Ishikawa (cell line): Measurements from ENCODE around the gene EEF2K.

Experiments
- CEBPB ChIP-seq: IDR thresholded peaks from 2 replicates; pipeline ENCODE4 v1.6.1; 2012
- EP300 ChIP-seq: IDR thresholded peaks from 2 replicates; pipeline ENCODE4 v1.6.1; 2012; ENCODE audit warnings: borderline replicate concordance
- FOXM1 ChIP-seq: IDR thresholded peaks from 2 replicates; pipeline ENCODE4 v1.6.1; 2012; ENCODE audit warnings: low read depth, borderline replicate concordance
- NFIC ChIP-seq: IDR thresholded peaks from 2 replicates; pipeline ENCODE4 v1.6.1; 2012
- RAD21 ChIP-seq: IDR thresholded peaks from 2 replicates; pipeline ENCODE4 v1.6.1; 2012; ENCODE audit warnings: low read depth
- TAF1 ChIP-seq: IDR thresholded peaks from 2 replicates; pipeline ENCODE4 v1.6.1; 2012; ENCODE audit warnings: low read depth, mild to moderate bottlenecking
- TCF12 ChIP-seq: IDR thresholded peaks from 2 replicates; pipeline ENCODE4 v1.6.1; 2012; ENCODE audit warnings: low read depth
- TEAD4 ChIP-seq: IDR thresholded peaks from 2 replicates; pipeline ENCODE4 v1.6.1; 2012
- YY1 ChIP-seq: IDR thresholded peaks from 2 replicates; pipeline ENCODE4 v1.6.1; 2012; ENCODE audit warnings: low read depth
- ZBTB7A ChIP-seq: IDR thresholded peaks from 2 replicates; pipeline ENCODE4 v1.6.1; 2012; ENCODE audit warnings: low read depth
- TF ChIP-seq, protein P1 (sequence below): IDR thresholded peaks from 2 replicates; pipeline ENCODE4 v1.6.1; 2012
- TF ChIP-seq, protein P2 (sequence below): IDR thresholded peaks from 2 replicates; pipeline ENCODE4 v1.6.1; 2012
- TF ChIP-seq, protein P3 (sequence below): IDR thresholded peaks from 2 replicates; pipeline ENCODE4 v1.6.1; 2012; ENCODE audit warnings: low read depth, mild to moderate bottlenecking

DNA sequence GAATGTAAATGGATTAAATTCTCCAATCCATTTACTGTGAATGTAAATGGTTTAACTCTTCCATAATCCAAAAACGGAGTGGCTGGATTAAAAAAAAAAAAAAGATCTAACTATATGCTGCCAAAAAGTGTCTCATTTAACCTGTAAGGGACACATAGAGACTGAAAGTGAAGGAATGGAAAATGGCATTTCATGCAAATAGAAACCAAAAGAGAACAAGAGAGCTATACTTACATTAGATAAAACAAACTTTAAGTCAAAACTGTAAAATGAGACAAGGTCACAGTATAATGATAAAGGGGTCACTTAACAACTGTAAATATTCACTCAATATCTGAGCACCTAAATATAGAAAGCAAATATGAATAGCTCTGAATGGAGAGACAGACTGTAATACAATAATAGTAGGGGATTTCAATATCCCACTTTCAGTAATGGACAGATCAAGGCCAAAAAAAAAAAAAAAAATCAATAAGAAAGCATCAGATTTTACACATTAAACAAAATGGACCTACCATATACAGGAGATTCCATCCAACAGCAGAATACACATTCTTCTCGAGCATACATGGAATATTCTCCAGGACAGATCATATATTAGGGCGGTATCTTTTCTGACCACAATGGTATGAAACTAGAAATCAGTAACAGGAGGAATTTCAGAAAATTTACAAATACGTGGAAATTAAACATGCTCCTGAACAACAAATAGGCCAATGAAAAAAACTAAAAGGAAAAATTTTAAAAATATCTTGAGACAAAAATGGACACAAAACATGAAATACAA lies 132.0 kb downstream of the EEF2K start:
- TF ChIP-seq, protein P1, sequence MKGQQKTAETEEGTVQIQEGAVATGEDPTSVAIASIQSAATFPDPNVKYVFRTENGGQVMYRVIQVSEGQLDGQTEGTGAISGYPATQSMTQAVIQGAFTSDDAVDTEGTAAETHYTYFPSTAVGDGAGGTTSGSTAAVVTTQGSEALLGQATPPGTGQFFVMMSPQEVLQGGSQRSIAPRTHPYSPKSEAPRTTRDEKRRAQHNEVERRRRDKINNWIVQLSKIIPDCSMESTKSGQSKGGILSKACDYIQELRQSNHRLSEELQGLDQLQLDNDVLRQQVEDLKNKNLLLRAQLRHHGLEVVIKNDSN, result no peak
- TF ChIP-seq YY1 (no peak), ZBTB7A (no peak), NFIC (no peak), EP300 (no peak), RAD21 (no peak), CEBPB (no peak), TAF1 (no peak), TEAD4 (no peak), TCF12 (no peak), FOXM1 (no peak)
- TF ChIP-seq, protein P2, sequence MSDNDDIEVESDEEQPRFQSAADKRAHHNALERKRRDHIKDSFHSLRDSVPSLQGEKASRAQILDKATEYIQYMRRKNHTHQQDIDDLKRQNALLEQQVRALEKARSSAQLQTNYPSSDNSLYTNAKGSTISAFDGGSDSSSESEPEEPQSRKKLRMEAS, result no peak
- TF ChIP-seq, protein P3, sequence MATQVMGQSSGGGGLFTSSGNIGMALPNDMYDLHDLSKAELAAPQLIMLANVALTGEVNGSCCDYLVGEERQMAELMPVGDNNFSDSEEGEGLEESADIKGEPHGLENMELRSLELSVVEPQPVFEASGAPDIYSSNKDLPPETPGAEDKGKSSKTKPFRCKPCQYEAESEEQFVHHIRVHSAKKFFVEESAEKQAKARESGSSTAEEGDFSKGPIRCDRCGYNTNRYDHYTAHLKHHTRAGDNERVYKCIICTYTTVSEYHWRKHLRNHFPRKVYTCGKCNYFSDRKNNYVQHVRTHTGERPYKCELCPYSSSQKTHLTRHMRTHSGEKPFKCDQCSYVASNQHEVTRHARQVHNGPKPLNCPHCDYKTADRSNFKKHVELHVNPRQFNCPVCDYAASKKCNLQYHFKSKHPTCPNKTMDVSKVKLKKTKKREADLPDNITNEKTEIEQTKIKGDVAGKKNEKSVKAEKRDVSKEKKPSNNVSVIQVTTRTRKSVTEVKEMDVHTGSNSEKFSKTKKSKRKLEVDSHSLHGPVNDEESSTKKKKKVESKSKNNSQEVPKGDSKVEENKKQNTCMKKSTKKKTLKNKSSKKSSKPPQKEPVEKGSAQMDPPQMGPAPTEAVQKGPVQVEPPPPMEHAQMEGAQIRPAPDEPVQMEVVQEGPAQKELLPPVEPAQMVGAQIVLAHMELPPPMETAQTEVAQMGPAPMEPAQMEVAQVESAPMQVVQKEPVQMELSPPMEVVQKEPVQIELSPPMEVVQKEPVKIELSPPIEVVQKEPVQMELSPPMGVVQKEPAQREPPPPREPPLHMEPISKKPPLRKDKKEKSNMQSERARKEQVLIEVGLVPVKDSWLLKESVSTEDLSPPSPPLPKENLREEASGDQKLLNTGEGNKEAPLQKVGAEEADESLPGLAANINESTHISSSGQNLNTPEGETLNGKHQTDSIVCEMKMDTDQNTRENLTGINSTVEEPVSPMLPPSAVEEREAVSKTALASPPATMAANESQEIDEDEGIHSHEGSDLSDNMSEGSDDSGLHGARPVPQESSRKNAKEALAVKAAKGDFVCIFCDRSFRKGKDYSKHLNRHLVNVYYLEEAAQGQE, result no peak
